ENCODE measurements around the gene MSL2.
"Not testable (repeated sequence)": the region's sequence is repeated elsewhere in the genome, so short reads cannot be mapped to it uniquely, and the experiment has no call there.

MSL2 gene

GRCh38 chr3:136120373-136121348 is 75.5 kb downstream of the MSL2 start:
- H3K36me3 ChIP-seq (ENCODE audit: insufficient read depth, insufficient read length, low read length), result no peaks in the 10 kb centered on the region
- H3K4me3 ChIP-seq (ENCODE audit: insufficient read length, low read depth), result no peak overlapping the region
- no peaks in the 10 kb centered on the region for H3K4me1 ChIP-seq (ENCODE audit: insufficient read depth, insufficient read length)
- no peaks in the 10 kb centered on the region for H3K9me3 ChIP-seq (ENCODE audit: insufficient read depth, low read length)
- TF ChIP-seq SUZ12 (IDR thresholded peaks at IDR 0.05; ENCODE audit: extremely low read depth, insufficient read depth, insufficient read length) (no peak), ZNF274 (IDR thresholded peaks at IDR 0.05; ENCODE audit: low read depth, low read length) (no peak), YY1 (IDR thresholded peaks at IDR 0.05; ENCODE audit: insufficient read depth, insufficient read length) (no peak)
- no peak overlapping the region for H3K9ac ChIP-seq (ENCODE audit: insufficient read length, low read depth)
- no peaks in the 10 kb centered on the region for H3K27me3 ChIP-seq (ENCODE audit: insufficient read depth, insufficient read length)
- DNase-seq (ENCODE audit: low read depth, low spot score), result no peak

GRCh38 chr3:136119783-136120182 is 76.4 kb downstream of the MSL2 start:
- DNase-seq (ENCODE audit: low read depth, low spot score); H3K36me3 ChIP-seq (ENCODE audit: insufficient read depth, insufficient read length, low read length); H3K4me3 ChIP-seq (ENCODE audit: insufficient read length, low read depth); H3K9me3 ChIP-seq (ENCODE audit: insufficient read depth, low read length); H3K9ac ChIP-seq (ENCODE audit: insufficient read length, low read depth); H3K4me1 ChIP-seq (ENCODE audit: insufficient read depth, insufficient read length); H3K27me3 ChIP-seq (ENCODE audit: insufficient read depth, insufficient read length): not testable (repeated sequence)

- not testable (repeated sequence) for H3K27me3 ChIP-seq (ENCODE audit: insufficient read depth, insufficient read length); DNase-seq (ENCODE audit: low read depth, low spot score); H3K36me3 ChIP-seq (ENCODE audit: insufficient read depth, insufficient read length, low read length); H3K4me3 ChIP-seq (ENCODE audit: insufficient read length, low read depth); H3K9me3 ChIP-seq (ENCODE audit: insufficient read depth, low read length); H3K4me1 ChIP-seq (ENCODE audit: insufficient read depth, insufficient read length); H3K9ac ChIP-seq (ENCODE audit: insufficient read length, low read depth)
Observed at GRCh38 chr3:136119332-136119731, 76.8 kb downstream of the MSL2 start.

GRCh38 chr3:136114421-136114820 is 81.7 kb downstream of the MSL2 start:
- no peak overlapping the region for H3K4me3 ChIP-seq (ENCODE audit: insufficient read length, low read depth)
- no peaks in the 10 kb centered on the region for H3K4me1 ChIP-seq (ENCODE audit: insufficient read depth, insufficient read length)
- no peaks in the 10 kb centered on the region for H3K27me3 ChIP-seq (ENCODE audit: insufficient read depth, insufficient read length)
- DNase-seq (ENCODE audit: low read depth, low spot score), result peak; percentile 5
- TF ChIP-seq SUZ12 (IDR thresholded peaks at IDR 0.05; ENCODE audit: extremely low read depth, insufficient read depth, insufficient read length) (no peak), ZNF274 (IDR thresholded peaks at IDR 0.05; ENCODE audit: low read depth, low read length) (no peak)
- H3K9ac ChIP-seq (ENCODE audit: insufficient read length, low read depth), result no peak overlapping the region
- peaks cover 2% of the 10 kb centered on the region for H3K36me3 ChIP-seq (ENCODE audit: insufficient read depth, insufficient read length, low read length)
- H3K9me3 ChIP-seq (ENCODE audit: insufficient read depth, low read length), result peaks cover 14% of the 10 kb centered on the region; the same call in 1 of the 2 replicates

- no peak for TF ChIP-seq YY1 (IDR thresholded peaks at IDR 0.05; ENCODE audit: insufficient read depth, insufficient read length)
- TF ChIP-seq SUZ12 (IDR thresholded peaks at IDR 0.05; ENCODE audit: extremely low read depth, insufficient read depth, insufficient read length), result no peak
- no peak for TF ChIP-seq ZNF274 (IDR thresholded peaks at IDR 0.05; ENCODE audit: low read depth, low read length)
- Histone ChIP-seq H3K4me3 (ENCODE audit: insufficient read length, low read depth) (no peak overlapping the region), H3K4me1 (ENCODE audit: insufficient read depth, insufficient read length) (no peaks in the 10 kb centered on the region), H3K9ac (ENCODE audit: insufficient read length, low read depth) (no peak overlapping the region), H3K36me3 (ENCODE audit: insufficient read depth, insufficient read length, low read length) (peaks cover 2% of the 10 kb centered on the region), H3K9me3 (ENCODE audit: insufficient read depth, low read length) (peaks cover 14% of the 10 kb centered on the region; the same call in 1 of the 2 replicates), H3K27me3 (ENCODE audit: insufficient read depth, insufficient read length) (no peaks in the 10 kb centered on the region)
- no peak for DNase-seq (ENCODE audit: low read depth, low spot score)
Observed at GRCh38 chr3:136110481-136110880, 85.7 kb downstream of the MSL2 start.

GRCh38 chr3:136109499-136109898 is 86.6 kb downstream of the MSL2 start:
- peaks cover 10% of the 10 kb centered on the region; the same call in 1 of the 2 replicates for H3K9me3 ChIP-seq (ENCODE audit: insufficient read depth, low read length)
- H3K4me3 ChIP-seq (ENCODE audit: insufficient read length, low read depth), result no peak overlapping the region
- no peaks in the 10 kb centered on the region for H3K4me1 ChIP-seq (ENCODE audit: insufficient read depth, insufficient read length)
- no peaks in the 10 kb centered on the region for H3K27me3 ChIP-seq (ENCODE audit: insufficient read depth, insufficient read length)
- peaks cover 4% of the 10 kb centered on the region for H3K36me3 ChIP-seq (ENCODE audit: insufficient read depth, insufficient read length, low read length)
- TF ChIP-seq YY1 (IDR thresholded peaks at IDR 0.05; ENCODE audit: insufficient read depth, insufficient read length), result no peak
- no peak for TF ChIP-seq ZNF274 (IDR thresholded peaks at IDR 0.05; ENCODE audit: low read depth, low read length)
- no peak for TF ChIP-seq SUZ12 (IDR thresholded peaks at IDR 0.05; ENCODE audit: extremely low read depth, insufficient read depth, insufficient read length)
- DNase-seq (ENCODE audit: low read depth, low spot score), result no peak
- H3K9ac ChIP-seq (ENCODE audit: insufficient read length, low read depth), result no peak overlapping the region

- Histone ChIP-seq H3K9ac (ENCODE audit: insufficient read length, low read depth) (no peak overlapping the region), H3K4me1 (ENCODE audit: insufficient read depth, insufficient read length) (no peaks in the 10 kb centered on the region), H3K9me3 (ENCODE audit: insufficient read depth, low read length) (no peaks in the 10 kb centered on the region), H3K36me3 (ENCODE audit: insufficient read depth, insufficient read length, low read length) (peaks cover 14% of the 10 kb centered on the region), H3K27me3 (ENCODE audit: insufficient read depth, insufficient read length) (no peaks in the 10 kb centered on the region), H3K4me3 (ENCODE audit: insufficient read length, low read depth) (no peak overlapping the region)
- TF ChIP-seq ZNF274 (IDR thresholded peaks at IDR 0.05; ENCODE audit: low read depth, low read length) (no peak), YY1 (IDR thresholded peaks at IDR 0.05; ENCODE audit: insufficient read depth, insufficient read length) (no peak), SUZ12 (IDR thresholded peaks at IDR 0.05; ENCODE audit: extremely low read depth, insufficient read depth, insufficient read length) (no peak)
- no peak for DNase-seq (ENCODE audit: low read depth, low spot score)
Observed at GRCh38 chr3:136106101-136106500, 90.0 kb downstream of the MSL2 start.
